H1 (cell line): Measurements from ENCODE around the gene SMTNL1. TPM values are rescaled to one million over a fixed set of nuclear protein-coding genes. Genes with fewer than 3 reads are reported as not detected.

Experiments
- CTCF ChIA-PET: fragments of 300-600 bp; sonication (Branson Sonifier 250); formaldehyde crosslinking; loops from one replicate; lab custom pipeline; 2021; ENCODE audit not compliant: partially characterized antibody; lab: Charles Lee
- POLR2A ChIA-PET: fragments of 300-600 bp; sonication (Branson Sonifier 250); formaldehyde crosslinking; loops from one replicate; lab custom pipeline; 2021; ENCODE audit warnings: inconsistent platforms; ENCODE audit not compliant: partially characterized antibody; lab: Charles Lee
- DNase-seq, 2 experiments: peaks; one replicate each; pipeline versions ENCODE4 v3.0.0 to v3.0.0-alpha.2; 2010 to 2022; ENCODE audit warnings: low spot score in 2 of 2, low read depth in 1 of 2, mixed read lengths in 1 of 2
- FAIRE-seq: peaks from 2 replicates; lab custom pipeline; 2011; peaks lifted over from hg19 to GRCh38; lab: Jason Lieb, UNC
- H2AFZ ChIP-seq: 2 replicates; pipeline ENCODE4 v1.8.1; 2012; ENCODE audit warnings: low read length, inconsistent platforms
- H2AK5ac ChIP-seq: 2 replicates; pipeline ENCODE4 v1.6.1; 2013; ENCODE audit warnings: low read depth, low read length
- H2BK120ac ChIP-seq: replicated peaks from 2 replicates; pipeline ENCODE3; 2013; ENCODE audit warnings: low read depth, low read length, inconsistent platforms
- H2BK12ac ChIP-seq: 2 replicates; pipeline ENCODE4 v1.6.1; 2013; ENCODE audit warnings: low read depth, low read length
- H2BK15ac ChIP-seq: 2 replicates; pipeline ENCODE4 v1.6.1; 2013; ENCODE audit warnings: low read length
- H2BK20ac ChIP-seq: 2 replicates; pipeline ENCODE4 v1.6.1; 2013; ENCODE audit warnings: low read length
- H2BK5ac ChIP-seq: 2 replicates; pipeline ENCODE4 v1.6.1; 2013; ENCODE audit warnings: low read depth, low read length
- H3K14ac ChIP-seq: 2 replicates; pipeline ENCODE4 v1.6.1; 2013; ENCODE audit warnings: inconsistent platforms; ENCODE audit not compliant: insufficient read length
- H3K18ac ChIP-seq: 2 replicates; pipeline ENCODE4 v1.6.1; 2013; ENCODE audit warnings: low read length; ENCODE audit errors: extremely low read depth
- H3K23ac ChIP-seq: 2 replicates; pipeline ENCODE4 v1.6.1; 2013; ENCODE audit warnings: inconsistent platforms; ENCODE audit not compliant: insufficient read length
- H3K23me2 ChIP-seq: 2 replicates; pipeline ENCODE4 v1.6.1; 2013; ENCODE audit warnings: low read depth, low read length
- H3K27ac ChIP-seq: 2 replicates; pipeline ENCODE4 v1.6.1; 2011; ENCODE audit warnings: low read depth, low read length, inconsistent platforms
- H3K27me3 ChIP-seq, 4 experiments: replicated peaks in 1 of 4; 1 replicate in 1 of 4; 2 replicates in 3 of 4; pipeline versions ENCODE4 v1.6.1 to v1.8.1; 2011 to 2013; ENCODE audit warnings: low read length in 3 of 4, mild to moderate bottlenecking in 3 of 4, inconsistent platforms in 2 of 4, mixed read lengths in 2 of 4, moderate library complexity in 1 of 4; ENCODE audit not compliant: control insufficient read depth in 3 of 4, insufficient read depth in 3 of 4; ENCODE audit errors: extremely low read depth in 1 of 4
- H3K36me3 ChIP-seq, 4 experiments: 2 replicates each; pipeline versions ENCODE4 v1.6.1 to v1.8.1; 2011 to 2013; ENCODE audit warnings: mild to moderate bottlenecking in 4 of 4, low read length in 3 of 4, moderate library complexity in 2 of 4, control low read depth in 1 of 4, inconsistent platforms in 1 of 4; ENCODE audit not compliant: insufficient read depth in 4 of 4, control insufficient read depth in 2 of 4
- H3K4ac ChIP-seq: replicated peaks from 2 replicates; pipeline ENCODE3; 2013; ENCODE audit warnings: low read length, low read depth, mixed read lengths, inconsistent platforms; ENCODE audit not compliant: insufficient read length
- H3K4me1 ChIP-seq, 4 experiments: replicated peaks in 1 of 4; 1 replicate in 1 of 4; 2 replicates in 3 of 4; pipeline versions ENCODE4 v1.6.1 to v1.8.1; 2011 to 2013; ENCODE audit warnings: low read length in 3 of 4, inconsistent platforms in 2 of 4, mixed read lengths in 1 of 4; ENCODE audit not compliant: insufficient read depth in 4 of 4, control insufficient read depth in 3 of 4
- H3K4me2 ChIP-seq, 2 experiments: 2 replicates each; pipeline versions ENCODE4 v1.6.1 to v1.8.1; 2011 to 2013; ENCODE audit warnings: low read depth in 2 of 2, low read length in 2 of 2, control low read depth in 1 of 2, inconsistent platforms in 1 of 2, mild to moderate bottlenecking in 1 of 2; ENCODE audit not compliant: insufficient read depth in 1 of 2
- H3K4me3 ChIP-seq, 4 experiments: fragments of 200-600, 300-600 bp in 1 of 4; sonication (generic), shearing (Covaris generic), sonication (Bioruptor Twin) in 1 of 4; 2 replicates each; pipeline versions ENCODE4 v1.5.1 to v1.8.1; 2011 to 2016; ENCODE audit warnings: low read length in 4 of 4, low read depth in 3 of 4, control low read depth in 2 of 4, inconsistent platforms in 2 of 4, mild to moderate bottlenecking in 2 of 4, mixed read lengths in 1 of 4, moderate library complexity in 1 of 4; ENCODE audit not compliant: insufficient read depth in 2 of 4; ENCODE audit errors: extremely low read depth in 1 of 4
- H3K56ac ChIP-seq: replicated peaks from 2 replicates; pipeline ENCODE3; 2013; ENCODE audit warnings: low read depth, mild to moderate bottlenecking, mixed read lengths, low read length, inconsistent platforms; ENCODE audit not compliant: insufficient read length
- H3K79me1 ChIP-seq: 2 replicates; pipeline ENCODE4 v1.6.1; 2013; ENCODE audit warnings: low read depth, low read length, control low read depth
- H3K79me2 ChIP-seq, 2 experiments: 2 replicates each; pipeline versions ENCODE4 v1.6.1 to v1.8.1; 2012 to 2013; ENCODE audit warnings: low read length in 2 of 2, mild to moderate bottlenecking in 2 of 2, inconsistent platforms in 1 of 2; ENCODE audit not compliant: insufficient read depth in 2 of 2, control insufficient read depth in 1 of 2
- H3K9ac ChIP-seq, 4 experiments: replicated peaks in 1 of 4; 1 replicate in 1 of 4; 2 replicates in 3 of 4; pipeline versions ENCODE4 v1.6.1 to v1.8.1; 2011 to 2013; ENCODE audit warnings: low read depth in 3 of 4, low read length in 3 of 4, control low read depth in 2 of 4, mild to moderate bottlenecking in 2 of 4, moderate library complexity in 2 of 4, inconsistent platforms in 1 of 4; ENCODE audit errors: extremely low read depth in 1 of 4
- H3K9me3 ChIP-seq, 2 experiments: 2 replicates each; pipeline versions ENCODE4 v1.6.1 to v1.8.1; 2012 to 2013; ENCODE audit warnings: mild to moderate bottlenecking in 2 of 2, moderate library complexity in 2 of 2, control low read depth in 1 of 2, inconsistent platforms in 1 of 2, low read depth in 1 of 2, low read length in 1 of 2, mixed read lengths in 1 of 2; ENCODE audit not compliant: insufficient read depth in 2 of 2
- H4K20me1 ChIP-seq, 2 experiments: replicated peaks in 1 of 2; 2 replicates each; pipeline versions ENCODE3 to v1.8.1; 2011 to 2013; ENCODE audit warnings: inconsistent platforms in 2 of 2, low read length in 2 of 2, mild to moderate bottlenecking in 1 of 2; ENCODE audit not compliant: insufficient read depth in 2 of 2, control insufficient read depth in 1 of 2
- H4K5ac ChIP-seq: 2 replicates; pipeline ENCODE4 v1.6.1; 2013; ENCODE audit warnings: low read length, low read depth, mixed read lengths, inconsistent platforms; ENCODE audit not compliant: insufficient read length
- H4K8ac ChIP-seq: 2 replicates; pipeline ENCODE4 v1.8.0; 2013; ENCODE audit warnings: mild to moderate bottlenecking, moderate library complexity, low read length, inconsistent platforms; ENCODE audit not compliant: insufficient read depth; ENCODE audit errors: extremely low read depth
- H4K91ac ChIP-seq: replicated peaks from 2 replicates; pipeline ENCODE3; 2013; ENCODE audit warnings: low read length, mixed read lengths, inconsistent platforms; ENCODE audit not compliant: insufficient read length
- FOSL1 ChIP-seq: IDR thresholded peaks from 2 replicates; pipeline ENCODE4 v1.6.1; 2011; ENCODE audit warnings: mild to moderate bottlenecking, low read depth, low read length, moderate library complexity; ENCODE audit not compliant: insufficient read depth
- GABPA ChIP-seq: IDR thresholded peaks from 2 replicates; pipeline ENCODE4 v1.6.1; 2011; ENCODE audit warnings: mild to moderate bottlenecking, low read length, moderate library complexity, borderline replicate concordance; ENCODE audit not compliant: insufficient read depth
- KDM1A ChIP-seq: fragments of 200-600, 300-600 bp; sonication (generic); IDR thresholded peaks from 2 replicates; pipeline ENCODE4 v1.7.1; 2016; ENCODE audit warnings: mild to moderate bottlenecking, low read length, borderline replicate concordance
- PHF8 ChIP-seq: fragments of 200-600 bp; sonication (generic); conservative IDR thresholded peaks from 2 replicates; pipeline ENCODE4 v1.7.1; 2012; ENCODE audit warnings: low read depth, mild to moderate bottlenecking, inconsistent platforms, low read length, moderate library complexity
- RAD21 ChIP-seq, 2 experiments: IDR thresholded peaks in 1 of 2; conservative IDR thresholded peaks in 1 of 2; 2 replicates each; pipeline ENCODE4 v1.6.1; 2011; ENCODE audit warnings: low read depth in 2 of 2, low read length in 2 of 2, improper control_type of control experiment in 1 of 2, inconsistent platforms in 1 of 2, mild to moderate bottlenecking in 1 of 2, moderate library complexity in 1 of 2
- SP1 ChIP-seq: IDR thresholded peaks from 2 replicates; pipeline ENCODE4 v1.6.1; 2011; ENCODE audit warnings: low read depth, low read length
- SP2 ChIP-seq: IDR thresholded peaks from 2 replicates; pipeline ENCODE4 v1.6.1; 2012; ENCODE audit warnings: mild to moderate bottlenecking, low read length, inconsistent platforms
- YY1 ChIP-seq: IDR thresholded peaks from 2 replicates; pipeline ENCODE4 v1.6.1; 2011; ENCODE audit warnings: low read depth, mild to moderate bottlenecking, low read length
- WGBS, 2 experiments: shearing (Covaris generic) in 1 of 2; methylation state at CpG; one replicate each; pipeline versions ENCODE4 v1.1.6 to v1.1.7; 2013 to 2015; ENCODE audit warnings: low lambda C conversion rate in 2 of 2, mixed read lengths in 2 of 2, inconsistent platforms in 1 of 2, low coverage in 1 of 2, missing lambda C conversion rate in 1 of 2; ENCODE audit not compliant: insufficient replicate concordance in 2 of 2, insufficient coverage in 1 of 2, insufficient read length in 1 of 2; ENCODE audit errors: extremely low coverage in 1 of 2, missing lambda C conversion rate in 1 of 2; 5-methylcytosine and 5-hydroxymethylcytosine counted together
- polyA plus RNA-seq, 7 experiments: library from polyadenylated mRNA; depleted of rRNA in 3 of 7; stranded (reverse) in 5 of 7; unstranded in 2 of 7; fragments of >200 nt in 5 of 7; fragments of 200-250 nt in 2 of 7; gene quantifications; 1 replicate in 5 of 7; 2 replicates in 1 of 7; 4 replicates in 1 of 7; pipeline versions ENCODE4 v1.2.1 to v1.2.3, GENCODE V29; 2011 to 2013; ENCODE audit warnings: missing spikeins in 2 of 7, mixed read lengths in 2 of 7
- total RNA-seq: library from RNA; stranded (reverse); fragmentation: NEBNext Ultra II Directional; extraction: Animal tissue kit (Norgen Biotek cat#: 25700); gene quantifications from 2 replicates; pipeline ENCODE4 v1.2.1, GENCODE V29; 2021

The SMTNL1 gene
- total and polyA plus RNA-seq, 2 of the 8 experiments (the other 6 are each of a cell fraction or from before 2014, with no cell fraction given): 0.18 TPM; not detected in 1

- Histone ChIP-seq H3K23me2 (no peaks in the 10 kb centered on the region), H3K4me2 (no peak overlapping the region), H3K23ac (no peak overlapping the region), H2BK15ac (no peak overlapping the region), H3K4me3 (no peak overlapping the region)
- no peak for TF ChIP-seq KDM1A
- no peak for TF ChIP-seq GABPA
- no peak for TF ChIP-seq FOSL1
- TF ChIP-seq PHF8: no peak
- TF ChIP-seq SP1: no peak
- TF ChIP-seq RAD21 (IDR thresholded peaks at IDR 0.05 in 1 of 2, conservative IDR thresholded peaks at IDR 0.05 in 1 of 2; ENCODE audit: low read depth in 2 of 2, low read length in 2 of 2): no peak
- TF ChIP-seq SP2: no peak
- no peak for TF ChIP-seq YY1
- TF ChIP-seq, all 59 proteins: peak for 0
- H3K4ac ChIP-seq: no peak overlapping the region
- no peak overlapping the region for H3K14ac ChIP-seq
- H4K5ac ChIP-seq: no peak overlapping the region
- CTCF ChIA-PET: interaction anchor here (0.6 to 33.7 kb wide), 13 partner anchors 7 to 162 kb away, joined by 3 to 1146 read pairs (median 4); partner anchors contain the start of genes RTN4RL2, SLC43A1, SMTNL1 and TIMM10
- DNase-seq (no peak), FAIRE-seq (no peak)
- peaks cover 0 to 2% of the 10 kb centered on the region in 2 experiments for H4K20me1 ChIP-seq
- H2BK5ac ChIP-seq: no peak overlapping the region
- no peaks in the 10 kb centered on the region; a peak in 3 of 7 replicates for H3K27me3 ChIP-seq
- peaks cover 0 to 7% (median 2%) of the 10 kb centered on the region in 4 experiments; a peak in 5 of 7 replicates for H3K4me1 ChIP-seq
- H3K56ac ChIP-seq: no peak overlapping the region
- no peak overlapping the region for H2BK12ac ChIP-seq
- H3K9me3 ChIP-seq: no peaks in the 10 kb centered on the region
- no peaks in the 10 kb centered on the region for H3K79me1 ChIP-seq
- H3K27ac ChIP-seq: no peak overlapping the region
- H2AK5ac ChIP-seq: no peak overlapping the region
- H2BK120ac ChIP-seq: no peak overlapping the region
- 96% methylated on average over 6 of the region's 6 CpGs; no CpG with 5 or more reads in 1 of the 2 experiments for WGBS, 2 experiments
- no peaks in the 10 kb centered on the region for H3K79me2 ChIP-seq
- no peak overlapping the region for H4K8ac ChIP-seq
- peaks cover 0 to 9% (median 1%) of the 10 kb centered on the region in 4 experiments; a peak in 3 of 8 replicates for H3K36me3 ChIP-seq
- POLR2A ChIA-PET: interaction anchor here (0.9 to 9.7 kb wide), 7 partner anchors 8 to 158 kb away, joined by 3 to 90 read pairs (median 3); partner anchors contain the start of gene UBE2L6
- H3K18ac ChIP-seq: no peak overlapping the region
- H2AFZ ChIP-seq: no peak overlapping the region
- no peak overlapping the region for H2BK20ac ChIP-seq
- H3K9ac ChIP-seq: no peak overlapping the region
- no peak overlapping the region for H4K91ac ChIP-seq
Measured at GRCh38 chr11:57487920-57488659, 49.3 kb upstream of the SMTNL1 start.
